GM23248 (cell line): Measurements from ENCODE around the gene DEPDC7. TPM values are rescaled to one million over a fixed set of nuclear protein-coding genes. Genes with fewer than 3 reads are reported as not detected.

Experiments
- DNase-seq: peaks from one replicate; pipeline ENCODE4 v3.0.0-alpha.2; 2015
- H2AFZ ChIP-seq: fragments of 200-600 bp; sonication (generic); 2 replicates; pipeline ENCODE4 v1.6.1; 2016; ENCODE audit warnings: antibody characterized with exemption
- H3F3A ChIP-seq: fragments of 200-600 bp; sonication (generic); 2 replicates; pipeline ENCODE4 v1.6.1; 2016; ENCODE audit warnings: mild to moderate bottlenecking, antibody characterized with exemption, mixed run types; ENCODE audit not compliant: insufficient read depth
- H3K27ac ChIP-seq: fragments of 200-600 bp; sonication (generic); 2 replicates; pipeline ENCODE4 v1.5.1; 2016; ENCODE audit warnings: mild to moderate bottlenecking
- H3K27me3 ChIP-seq: fragments of 200-600 bp; sonication (generic); replicated peaks from 2 replicates; pipeline ENCODE4 v1.6.1; 2016; ENCODE audit warnings: mild to moderate bottlenecking; ENCODE audit not compliant: insufficient read depth
- H3K36me3 ChIP-seq: fragments of 200-600 bp; sonication (generic); 2 replicates; pipeline ENCODE4 v1.6.1; 2016; ENCODE audit warnings: low read depth, mild to moderate bottlenecking
- H3K4me1 ChIP-seq: fragments of 200-600 bp; sonication (generic); 2 replicates; pipeline ENCODE4 v1.6.1; 2016; ENCODE audit warnings: mild to moderate bottlenecking; ENCODE audit not compliant: insufficient read depth
- H3K4me2 ChIP-seq: fragments of 200-600 bp; sonication (generic); one replicate; pipeline ENCODE4 v1.6.1; 2016; ENCODE audit warnings: mild to moderate bottlenecking; ENCODE audit not compliant: unreplicated experiment
- H3K4me3 ChIP-seq: fragments of 200-600 bp; sonication (generic); 2 replicates; pipeline ENCODE4 v1.5.1; 2016; ENCODE audit warnings: mild to moderate bottlenecking
- H3K79me2 ChIP-seq: fragments of 200-600 bp; sonication (generic); 2 replicates; pipeline ENCODE4 v1.6.1; 2016; ENCODE audit warnings: mild to moderate bottlenecking; ENCODE audit not compliant: insufficient read depth
- H3K9ac ChIP-seq: fragments of 200-600 bp; sonication (generic); 2 replicates; pipeline ENCODE4 v1.6.1; 2016; ENCODE audit warnings: mild to moderate bottlenecking
- H3K9me2 ChIP-seq: fragments of 200-600 bp; sonication (generic); 2 replicates; pipeline ENCODE4 v1.6.1; 2016; ENCODE audit warnings: mixed run types, mild to moderate bottlenecking, moderate library complexity; ENCODE audit not compliant: insufficient read depth
- H3K9me3 ChIP-seq: fragments of 200-600 bp; sonication (generic); one replicate; pipeline ENCODE4 v1.6.1; 2017; ENCODE audit warnings: low read depth
- H4K20me1 ChIP-seq: fragments of 200-600 bp; sonication (generic); 2 replicates; pipeline ENCODE4 v1.6.0; 2016; ENCODE audit not compliant: insufficient read depth
- EZH2 ChIP-seq: fragments of 200-600 bp; sonication (generic); IDR thresholded peaks from 2 replicates; pipeline ENCODE4 v1.6.1; 2018; ENCODE audit warnings: antibody characterized with exemption, mild to moderate bottlenecking; ENCODE audit not compliant: insufficient read depth, poor library complexity, severe bottlenecking
- EZH2phosphoT487 ChIP-seq: fragments of 200-600 bp; sonication (generic); IDR thresholded peaks from 2 replicates; pipeline ENCODE4 v1.6.1; 2018; ENCODE audit warnings: antibody characterized with exemption, moderate library complexity, mild to moderate bottlenecking, low read depth; ENCODE audit not compliant: insufficient read depth
- WGBS, 2 experiments: methylation state at CpG; one replicate each; pipeline ENCODE4 v1.1.6; 2015 to 2017; ENCODE audit warnings: low lambda C conversion rate in 2 of 2, low coverage in 1 of 2; ENCODE audit errors: missing lambda C conversion rate in 2 of 2; 5-methylcytosine and 5-hydroxymethylcytosine counted together
- in situ Hi-C: fragments of 300-500 bp; cut with MboI; formaldehyde crosslinking; loops from 2 replicates; pipeline ENCODE4 v1.15.0; 2020
- polyA plus RNA-seq: library from polyadenylated mRNA; unstranded; fragments of >200 nt; fragmentation: Nextera tagmentation; extraction: Ambion mirVana; gene quantifications from 2 replicates; pipeline ENCODE4 v1.2.1, GENCODE V29; 2016
- total RNA-seq: library from RNA; depleted of rRNA; stranded (reverse); fragments of >200 nt; shearing (Covaris generic); gene quantifications from 2 replicates; pipeline ENCODE4 v1.2.3, GENCODE V29; 2014

The DEPDC7 gene
- total and polyA plus RNA-seq, 2 experiments from 2014 or later: 4.8 to 9.9 TPM

GRCh38 chr11:33033493-33033892 is 17.8 kb downstream of the DEPDC7 start:
- Histone ChIP-seq H3K4me1 (peaks cover 12% of the 10 kb centered on the region), H3K27ac (no peak overlapping the region), H4K20me1 (no peaks in the 10 kb centered on the region), H3K9me2 (no peaks in the 10 kb centered on the region), H3K4me2 (no peak overlapping the region), H3K9ac (no peak overlapping the region), H2AFZ (no peak overlapping the region), H3K79me2 (no peaks in the 10 kb centered on the region), H3K36me3 (0 out of 2 replicates have a peak, but pooled peaks cover 8% of the 10 kb centered on the region), H3F3A (peaks cover 7% of the 10 kb centered on the region), H3K4me3 (no peak overlapping the region), H3K9me3 (no peaks in the 10 kb centered on the region), H3K27me3 (no peaks in the 10 kb centered on the region)
- in situ Hi-C loops: no loop called here
- WGBS, 2 experiments: 82 to 85% methylated on average over 4 of the region's 4 CpGs
- DNase-seq: no peak
- TF ChIP-seq EZH2phosphoT487: no peak
- TF ChIP-seq EZH2: no peak

GRCh38 chr11:33035011-33035410 is 19.3 kb downstream of the DEPDC7 start:
- H3K9me3 ChIP-seq: no peaks in the 10 kb centered on the region
- H3F3A ChIP-seq: no peaks in the 10 kb centered on the region
- no peaks in the 10 kb centered on the region for H4K20me1 ChIP-seq
- 95 to 100% methylated on average over 1 of the region's 1 CpG for WGBS, 2 experiments
- no peak overlapping the region for H2AFZ ChIP-seq
- 0 out of 2 replicates have a peak, but pooled peaks cover 8% of the 10 kb centered on the region for H3K36me3 ChIP-seq
- H3K27me3 ChIP-seq: no peaks in the 10 kb centered on the region
- H3K4me3 ChIP-seq: no peak overlapping the region
- H3K79me2 ChIP-seq: peaks cover 2% of the 10 kb centered on the region
- H3K9me2 ChIP-seq: no peaks in the 10 kb centered on the region
- in situ Hi-C loops: no loop called here
- no peak overlapping the region for H3K27ac ChIP-seq
- TF ChIP-seq EZH2phosphoT487: no peak
- no peak overlapping the region for H3K4me2 ChIP-seq
- H3K4me1 ChIP-seq: no peaks in the 10 kb centered on the region
- H3K9ac ChIP-seq: no peak overlapping the region
- no peak for DNase-seq

- H3K79me2 ChIP-seq: peaks cover 40% of the 10 kb centered on the region
- peak within 1 kb of the TSS; percentile 82 for H2AFZ ChIP-seq
- TF ChIP-seq EZH2 (no peak), EZH2phosphoT487 (no peak)
- H3K9me3 ChIP-seq: no peaks in the 10 kb centered on the region
- no peaks in the 10 kb centered on the region for H3K27me3 ChIP-seq
- H3K4me3 ChIP-seq: peak within 1 kb of the TSS; percentile 92
- peak within 1 kb of the TSS; percentile 95 for H3K27ac ChIP-seq
- in situ Hi-C loops: no loop called here
- H3K9me2 ChIP-seq: no peaks in the 10 kb centered on the region
- H3F3A ChIP-seq: peaks cover 7% of the 10 kb centered on the region; the same call in 1 of the 2 replicates
- WGBS, 2 experiments: 0 to 1% methylated on average over 43 to 52 of the region's 84 CpGs
- peak within 1 kb of the TSS; percentile 91 for H3K9ac ChIP-seq
- no peaks in the 10 kb centered on the region; the same call in 1 of the 2 replicates for H3K36me3 ChIP-seq
- DNase-seq: peak; percentile 92
- no peaks in the 10 kb centered on the region for H4K20me1 ChIP-seq
- H3K4me1 ChIP-seq: peaks cover 24% of the 10 kb centered on the region
- peak within 1 kb of the TSS; percentile 98 for H3K4me2 ChIP-seq
Measured at GRCh38 chr11:33039274-33040032, 23.8 kb downstream of the DEPDC7 start, which contains the start of gene TCP11L1. Gene TCP11L1, plus strand, starts transcription at chr11:33039572. Its CDS starts 4,202 bp downstream, at chr11:33043774.

- TF ChIP-seq EZH2 (no peak), EZH2phosphoT487 (no peak)
- Histone ChIP-seq H3F3A (peaks cover 7% of the 10 kb centered on the region; the same call in 1 of the 2 replicates), H3K27ac (peak overlapping the region; percentile 95), H3K36me3 (peaks cover 7% of the 10 kb centered on the region; the same call in 1 of the 2 replicates), H3K9ac (peak overlapping the region; percentile 91), H3K27me3 (no peaks in the 10 kb centered on the region), H3K9me3 (no peaks in the 10 kb centered on the region), H3K79me2 (peaks cover 45% of the 10 kb centered on the region), H3K4me3 (peak overlapping the region; percentile 92), H3K4me2 (peak overlapping the region; percentile 98), H4K20me1 (no peaks in the 10 kb centered on the region), H3K9me2 (no peaks in the 10 kb centered on the region), H3K4me1 (peaks cover 24% of the 10 kb centered on the region), H2AFZ (peak overlapping the region; percentile 82)
- 1% methylated on average over 29 to 30 of the region's 30 CpGs for WGBS, 2 experiments
- peak; percentile 62 for DNase-seq
- in situ Hi-C loops: no loop called here
Measured at GRCh38 chr11:33040033-33040861, 24.6 kb downstream of the DEPDC7 start.
